IMR-90 (cell line): ENCODE measurements around the gene CCNK. TPM values are rescaled to one million over a fixed set of nuclear protein-coding genes. Genes with fewer than 3 reads are reported as not detected.

Experiments
- ATAC-seq: fragments of 200-7000 bp; cut with Tn5 transposase; 2 replicates; pipeline ENCODE4 v1.9.1; 2020; ENCODE audit warnings: low read depth, mild to moderate bottlenecking, moderate library complexity
- BruUV-seq: library from RNA; stranded (reverse); fragments of 400-500 nt; replicated peaks from 2 replicates; lab custom pipeline; 2021; lab: Mats Ljungman, UMichigan
- CTCF ChIA-PET: fragments of 300-600 bp; formaldehyde crosslinking; extraction: SDS; loops from one replicate; lab custom pipeline; 2021; ENCODE audit warnings: antibody characterized with exemption; lab: Yijun Ruan, JAX
- POLR2A ChIA-PET: fragments of 300-600 bp; sonication (Branson Sonifier 250); formaldehyde crosslinking; loops from one replicate; lab custom pipeline; 2022; ENCODE audit warnings: antibody characterized with exemption; ENCODE audit not compliant: unreplicated experiment; lab: Charles Lee
- DNase-seq: peaks from one replicate; pipeline ENCODE4 v3.0.0; 2013
- H2AFZ ChIP-seq: replicated peaks from 2 replicates; pipeline ENCODE3; 2013; ENCODE audit warnings: low read length, mild to moderate bottlenecking; ENCODE audit not compliant: poor library complexity
- H2AK5ac ChIP-seq: 2 replicates; pipeline ENCODE4 v1.6.1; 2013; ENCODE audit warnings: low read depth, low read length, inconsistent platforms
- H2AK9ac ChIP-seq: replicated peaks from 2 replicates; pipeline ENCODE3; 2013; ENCODE audit warnings: mild to moderate bottlenecking, low read depth, low read length, moderate library complexity; ENCODE audit not compliant: poor library complexity
- H2BK120ac ChIP-seq: 2 replicates; pipeline ENCODE4 v1.6.1; 2013; ENCODE audit warnings: low read depth, low read length, inconsistent platforms
- H2BK15ac ChIP-seq: 3 replicates; pipeline ENCODE4 v1.6.1; 2013; ENCODE audit warnings: low read depth, low read length, inconsistent platforms
- H2BK20ac ChIP-seq: 2 replicates; pipeline ENCODE4 v1.6.1; 2013; ENCODE audit warnings: low read depth, mild to moderate bottlenecking, inconsistent platforms, low read length, moderate library complexity
- H2BK5ac ChIP-seq: 2 replicates; pipeline ENCODE4 v1.6.1; 2013; ENCODE audit warnings: mild to moderate bottlenecking, low read depth, low read length, inconsistent platforms; ENCODE audit not compliant: poor library complexity, severe bottlenecking
- H3K14ac ChIP-seq: replicated peaks from 2 replicates; pipeline ENCODE4 v1.6.1; 2013; ENCODE audit warnings: low read depth, low read length, inconsistent platforms
- H3K18ac ChIP-seq: 2 replicates; pipeline ENCODE4 v1.6.1; 2013; ENCODE audit warnings: low read depth, low read length, control low read depth
- H3K23ac ChIP-seq: 2 replicates; pipeline ENCODE4 v1.6.1; 2013; ENCODE audit warnings: low read depth, low read length, inconsistent platforms
- H3K27ac ChIP-seq: 2 replicates; pipeline ENCODE4 v1.5.1; 2013; ENCODE audit warnings: mild to moderate bottlenecking, control low read depth, low read length; ENCODE audit not compliant: insufficient read depth
- H3K27me3 ChIP-seq: 2 replicates; pipeline ENCODE4 v1.6.1; 2013; ENCODE audit warnings: low read length; ENCODE audit not compliant: control insufficient read depth, insufficient read depth
- H3K36me3 ChIP-seq: 2 replicates; pipeline ENCODE4 v1.6.1; 2013; ENCODE audit warnings: low read length, mixed read lengths; ENCODE audit not compliant: control insufficient read depth, insufficient read depth
- H3K4ac ChIP-seq: 2 replicates; pipeline ENCODE4 v1.6.1; 2013; ENCODE audit warnings: low read depth, low read length, inconsistent platforms
- H3K4me1 ChIP-seq: 2 replicates; pipeline ENCODE4 v1.6.1; 2013; ENCODE audit warnings: low read length, mixed read lengths; ENCODE audit not compliant: control insufficient read depth, insufficient read depth
- H3K4me2 ChIP-seq: 2 replicates; pipeline ENCODE4 v1.6.1; 2013; ENCODE audit warnings: low read depth, mild to moderate bottlenecking, control low read depth, low read length, moderate library complexity
- H3K4me3 ChIP-seq: 2 replicates; pipeline ENCODE4 v1.5.1; 2013; ENCODE audit warnings: low read depth, mild to moderate bottlenecking, control low read depth, low read length, moderate library complexity; ENCODE audit not compliant: insufficient read depth
- H3K56ac ChIP-seq: 2 replicates; pipeline ENCODE4 v1.6.1; 2013; ENCODE audit warnings: low read length, inconsistent platforms; ENCODE audit not compliant: insufficient read depth; ENCODE audit errors: extremely low read depth
- H3K79me1 ChIP-seq, 2 experiments: 2 replicates each; pipeline ENCODE4 v1.6.1; 2013; ENCODE audit warnings: low read length in 2 of 2, inconsistent platforms in 1 of 2, low read depth in 1 of 2
- H3K9ac ChIP-seq: 2 replicates; pipeline ENCODE4 v1.6.1; 2013; ENCODE audit warnings: low read depth, low read length, control low read depth
- H3K9me1 ChIP-seq: 2 replicates; pipeline ENCODE4 v1.6.1; 2013; ENCODE audit warnings: low read length, inconsistent platforms; ENCODE audit not compliant: insufficient read depth
- H3K9me3 ChIP-seq: 2 replicates; pipeline ENCODE4 v1.6.1; 2013; ENCODE audit warnings: low read length; ENCODE audit not compliant: control insufficient read depth, insufficient read depth
- H4K20me1 ChIP-seq: 2 replicates; pipeline ENCODE4 v1.6.1; 2013; ENCODE audit warnings: low read length, inconsistent platforms; ENCODE audit not compliant: insufficient read depth
- H4K5ac ChIP-seq: 2 replicates; pipeline ENCODE4 v1.6.1; 2013; ENCODE audit warnings: mild to moderate bottlenecking, low read depth, low read length, control low read depth
- H4K8ac ChIP-seq, 2 experiments: 2 replicates each; pipeline ENCODE4 v1.6.1; 2013; ENCODE audit warnings: low read depth in 2 of 2, low read length in 2 of 2, control low read depth in 1 of 2, inconsistent platforms in 1 of 2
- H4K91ac ChIP-seq: 2 replicates; pipeline ENCODE4 v1.6.1; 2013; ENCODE audit warnings: low read depth, low read length, inconsistent platforms; ENCODE audit not compliant: insufficient read depth
- CHD1 ChIP-seq: IDR thresholded peaks from 2 replicates; pipeline ENCODE4 v1.6.1; 2012; ENCODE audit warnings: low read depth, low read length, improper control_type of control experiment
- MAFK ChIP-seq: IDR thresholded peaks from 2 replicates; pipeline ENCODE4 v1.6.1; 2012; ENCODE audit warnings: low read depth, low read length, improper control_type of control experiment
- MAZ ChIP-seq: IDR thresholded peaks from 2 replicates; pipeline ENCODE4 v1.6.1; 2012; ENCODE audit warnings: low read depth, mild to moderate bottlenecking, low read length, improper control_type of control experiment, moderate library complexity, borderline replicate concordance
- MXI1 ChIP-seq: IDR thresholded peaks from 2 replicates; pipeline ENCODE4 v1.6.1; 2012; ENCODE audit warnings: low read depth, mild to moderate bottlenecking, low read length, moderate library complexity, borderline replicate concordance
- NFE2L2 ChIP-seq: fragments of 150-350 bp; IDR thresholded peaks from 2 replicates; pipeline ENCODE4 v1.6.1; 2016; ENCODE audit warnings: low read depth, mild to moderate bottlenecking, low read length
- RCOR1 ChIP-seq: IDR thresholded peaks from 2 replicates; pipeline ENCODE4 v1.6.1; 2012; ENCODE audit warnings: mild to moderate bottlenecking, low read length, improper control_type of control experiment; ENCODE audit not compliant: insufficient replicate concordance
- RFX5 ChIP-seq: IDR thresholded peaks from 2 replicates; pipeline ENCODE4 v1.8.0; 2012; ENCODE audit warnings: low read depth, mild to moderate bottlenecking, low read length, moderate library complexity
- SMC3 ChIP-seq: fragments of 150-350 bp; IDR thresholded peaks from 2 replicates; pipeline ENCODE4 v1.6.1; 2016; ENCODE audit warnings: low read depth, mild to moderate bottlenecking, antibody characterized with exemption, low read length, moderate library complexity
- WGBS, 2 experiments: methylation state at CpG; one replicate each; pipeline versions ENCODE4 v1.1.5 to v1.1.7; 2013; ENCODE audit warnings: missing lambda C conversion rate in 2 of 2; ENCODE audit not compliant: insufficient read length in 1 of 2; ENCODE audit errors: extremely low coverage in 2 of 2; 5-methylcytosine and 5-hydroxymethylcytosine counted together
- dilution Hi-C: fragments of 300-500 bp; cut with HindIII; formaldehyde crosslinking; loops from one replicate; pipeline ENCODE4 v1.14.3; 2018; ENCODE audit warnings: low sequenced_read_pairs; ENCODE audit not compliant: unreplicated experiment
- in situ Hi-C: fragments of 300-500 bp; cut with MboI; formaldehyde crosslinking; loops from 3 replicates; pipeline ENCODE4 v1.14.3; 2019; ENCODE audit warnings: low sequenced_read_pairs, inconsistent platforms, mixed read lengths
- intact Hi-C: fragments of 100-400 bp; cut with micrococcal nuclease; formaldehyde crosslinking; loops from 2 replicates; pipeline ENCODE4 v1.10.0; 2022
- polyA plus RNA-seq, 3 experiments: library from polyadenylated mRNA; depleted of rRNA; stranded (reverse); fragments of >200 nt; gene quantifications; 2 replicates each; pipeline ENCODE4 v1.2.3, GENCODE V29; 2012; ENCODE audit warnings: low replicate concordance in 1 of 3
- total RNA-seq: library from RNA; depleted of rRNA; stranded (reverse); fragments of >200 nt; gene quantifications from 2 replicates; pipeline ENCODE4 v1.2.3, GENCODE V29; 2012
- TF ChIP-seq, protein P1 (sequence below): fragments of 150-350 bp; IDR thresholded peaks from 2 replicates; pipeline ENCODE4 v1.6.1; 2017; ENCODE audit warnings: mild to moderate bottlenecking, antibody characterized with exemption, low read length, low read depth
- TF ChIP-seq, protein P2 (sequence below): fragments of 150-350 bp; IDR thresholded peaks from 2 replicates; pipeline ENCODE4 v1.6.1; 2016; ENCODE audit warnings: low read depth, mild to moderate bottlenecking, low read length, moderate library complexity, borderline replicate concordance

Gene CCNK
- total and polyA plus RNA-seq, 2 of the 4 experiments (the other 2 are of a cell fraction): 18.8 to 38.3 TPM

DNA sequence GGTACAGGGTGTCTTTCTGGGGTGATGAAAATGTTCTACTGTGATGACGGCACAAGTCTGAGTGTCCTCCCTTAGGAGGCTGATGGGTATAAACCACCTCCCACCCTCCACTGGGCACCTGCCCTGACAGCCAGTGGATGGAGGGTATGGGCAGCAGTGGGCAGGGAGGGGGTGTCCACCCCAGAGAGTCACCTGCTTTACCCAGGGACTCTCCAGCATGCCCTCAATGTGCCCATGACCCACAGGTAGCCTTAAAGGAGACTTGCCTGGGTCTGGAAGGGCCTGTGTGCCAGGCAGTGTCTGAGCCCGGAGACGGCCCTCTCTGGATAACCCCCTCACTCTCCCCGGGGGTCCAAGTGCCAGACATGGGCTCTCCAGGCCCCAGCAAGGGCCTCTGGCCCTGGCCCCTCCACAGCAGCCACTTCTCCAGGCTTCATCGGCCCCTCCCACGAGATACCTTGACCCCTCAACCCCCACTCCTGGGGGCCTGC is 38.8 kb downstream of the CCNK start:
- H3K56ac ChIP-seq: no peak overlapping the region
- H2AK5ac ChIP-seq: no peak overlapping the region
- H3K79me1 ChIP-seq: peaks cover 24 to 81% of the 10 kb centered on the region in 2 experiments
- DNase-seq: no peak
- TF ChIP-seq CHD1 (no peak), RFX5 (no peak), MAZ (no peak), MAFK (no peak), RCOR1 (no peak), MXI1 (no peak), SMC3 (no peak), NFE2L2 (no peak)
- TF ChIP-seq, protein P1, sequence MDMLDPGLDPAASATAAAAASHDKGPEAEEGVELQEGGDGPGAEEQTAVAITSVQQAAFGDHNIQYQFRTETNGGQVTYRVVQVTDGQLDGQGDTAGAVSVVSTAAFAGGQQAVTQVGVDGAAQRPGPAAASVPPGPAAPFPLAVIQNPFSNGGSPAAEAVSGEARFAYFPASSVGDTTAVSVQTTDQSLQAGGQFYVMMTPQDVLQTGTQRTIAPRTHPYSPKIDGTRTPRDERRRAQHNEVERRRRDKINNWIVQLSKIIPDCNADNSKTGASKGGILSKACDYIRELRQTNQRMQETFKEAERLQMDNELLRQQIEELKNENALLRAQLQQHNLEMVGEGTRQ: no peak
- TF ChIP-seq, protein P2, sequence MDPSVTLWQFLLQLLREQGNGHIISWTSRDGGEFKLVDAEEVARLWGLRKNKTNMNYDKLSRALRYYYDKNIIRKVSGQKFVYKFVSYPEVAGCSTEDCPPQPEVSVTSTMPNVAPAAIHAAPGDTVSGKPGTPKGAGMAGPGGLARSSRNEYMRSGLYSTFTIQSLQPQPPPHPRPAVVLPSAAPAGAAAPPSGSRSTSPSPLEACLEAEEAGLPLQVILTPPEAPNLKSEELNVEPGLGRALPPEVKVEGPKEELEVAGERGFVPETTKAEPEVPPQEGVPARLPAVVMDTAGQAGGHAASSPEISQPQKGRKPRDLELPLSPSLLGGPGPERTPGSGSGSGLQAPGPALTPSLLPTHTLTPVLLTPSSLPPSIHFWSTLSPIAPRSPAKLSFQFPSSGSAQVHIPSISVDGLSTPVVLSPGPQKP: no peak
- CTCF ChIA-PET: no interaction called here
- in situ Hi-C loops: loop anchor here (5.0 to 10.0 kb wide), 2 partner anchors 102 to 385 kb away; no protein-coding TSS in a partner anchor
- H2BK15ac ChIP-seq: no peak overlapping the region
- H3K36me3 ChIP-seq: no peaks in the 10 kb centered on the region; the same call in none of the 2 replicates
- ATAC-seq: no peak
- no CpG with 5 or more reads among the region's 6 CpGs for WGBS, 2 experiments
- no peak overlapping the region for H2AK9ac ChIP-seq
- no peak overlapping the region for H4K91ac ChIP-seq
- intact Hi-C loops: loop anchor here (5.0 kb wide), 1 partner anchor 162 kb away; the partner anchor contains the start of gene CYP46A1
- no peak overlapping the region for H3K27ac ChIP-seq
- peaks cover 41% of the 10 kb centered on the region for H4K20me1 ChIP-seq
- H2BK20ac ChIP-seq: no peak overlapping the region
- no peak overlapping the region for H3K4me3 ChIP-seq
- no peaks in the 10 kb centered on the region for H3K9me3 ChIP-seq
- H4K8ac ChIP-seq: no peak overlapping the region
- H3K9me1 ChIP-seq: peaks cover 10% of the 10 kb centered on the region
- dilution Hi-C loops: no loop called here
- POLR2A ChIA-PET: no interaction called here
- H2BK120ac ChIP-seq: no peak overlapping the region; the same call in 1 of the 2 replicates
- H4K5ac ChIP-seq: no peak overlapping the region
- H3K23ac ChIP-seq: no peak overlapping the region
- H2AFZ ChIP-seq: no peak overlapping the region
- BruUV-seq: no TSS peak
- no peak overlapping the region for H3K14ac ChIP-seq
- no peak overlapping the region for H3K9ac ChIP-seq
- H3K4ac ChIP-seq: 0 out of 2 replicates have a peak overlapping the region, but pooled peaks have one; percentile 2
- H3K18ac ChIP-seq: no peak overlapping the region
- H3K4me1 ChIP-seq: peaks cover 29% of the 10 kb centered on the region
- no peak overlapping the region for H3K4me2 ChIP-seq
- H2BK5ac ChIP-seq: no peak overlapping the region
- H3K27me3 ChIP-seq: no peaks in the 10 kb centered on the region
